Hepatocyte (in vitro differentiated cells): Measurements from ENCODE around the gene HIRA. TPM values are rescaled to one million over a fixed set of nuclear protein-coding genes. Genes with fewer than 3 reads are reported as not detected.

Experiments
- DNase-seq: peaks from one replicate; pipeline ENCODE4 v3.0.0-alpha.2; 2016; ENCODE audit warnings: low spot score
- H2AFZ ChIP-seq: fragments of 200-600 bp; sonication (generic); 2 replicates; pipeline ENCODE4 v1.6.0; 2016; ENCODE audit warnings: antibody characterized with exemption, mild to moderate bottlenecking
- H3K27ac ChIP-seq: fragments of 200-600 bp; sonication (generic); 2 replicates; pipeline ENCODE4 v1.5.1; 2016; ENCODE audit warnings: mild to moderate bottlenecking
- H3K27me3 ChIP-seq: fragments of 200-600 bp; sonication (generic); 2 replicates; pipeline ENCODE4 v1.6.1; 2016
- H3K36me3 ChIP-seq: fragments of 200-600 bp; sonication (generic); replicated peaks from 2 replicates; pipeline ENCODE4 v1.5.1; 2016; ENCODE audit warnings: low read depth; ENCODE audit not compliant: insufficient read depth
- H3K4me1 ChIP-seq: fragments of 200-600 bp; sonication (generic); 2 replicates; pipeline ENCODE4 v1.5.1; 2016; ENCODE audit warnings: mild to moderate bottlenecking, moderate library complexity; ENCODE audit not compliant: insufficient read depth
- H3K4me2 ChIP-seq: fragments of 200-600 bp; sonication (generic); 2 replicates; pipeline ENCODE4 v1.6.0; 2016
- H3K4me3 ChIP-seq: fragments of 200-600 bp; sonication (generic); 2 replicates; pipeline ENCODE4 v1.5.1; 2016; ENCODE audit warnings: mild to moderate bottlenecking
- H3K79me2 ChIP-seq: fragments of 200-600 bp; sonication (generic); 2 replicates; pipeline ENCODE4 v1.6.0; 2017; ENCODE audit warnings: mild to moderate bottlenecking
- H3K9me2 ChIP-seq: fragments of 200-600 bp; sonication (generic); replicated peaks from 2 replicates; pipeline ENCODE4 v1.6.0; 2017; ENCODE audit warnings: mild to moderate bottlenecking; ENCODE audit not compliant: insufficient read depth
- H3K9me3 ChIP-seq: fragments of 200-600 bp; sonication (generic); 2 replicates; pipeline ENCODE4 v1.5.1; 2016; ENCODE audit warnings: low read depth, mild to moderate bottlenecking
- H4K20me1 ChIP-seq: fragments of 200-600 bp; sonication (generic); 2 replicates; pipeline ENCODE4 v1.6.0; 2016; ENCODE audit warnings: mild to moderate bottlenecking; ENCODE audit not compliant: insufficient read depth, poor library complexity, severe bottlenecking
- CTCF ChIP-seq: fragments of 200-600 bp; sonication (generic); IDR thresholded peaks from 2 replicates; pipeline ENCODE4 v1.5.1; 2016; ENCODE audit warnings: antibody characterized with exemption, mild to moderate bottlenecking; ENCODE audit not compliant: poor library complexity
- EZH2 ChIP-seq: fragments of 200-600 bp; sonication (generic); IDR thresholded peaks from 2 replicates; pipeline ENCODE4 v1.6.1; 2016; ENCODE audit warnings: antibody characterized with exemption, mild to moderate bottlenecking, borderline replicate concordance
- EZH2phosphoT487 ChIP-seq: fragments of 200-600 bp; sonication (generic); IDR thresholded peaks from one replicate; pipeline ENCODE4 v1.6.1; 2018; ENCODE audit warnings: antibody characterized with exemption, mild to moderate bottlenecking, low read depth, moderate library complexity; ENCODE audit not compliant: unreplicated experiment, severe bottlenecking
- WGBS: methylation state at CpG from one replicate; pipeline ENCODE4 v1.1.6; 2016; ENCODE audit warnings: low lambda C conversion rate; ENCODE audit errors: missing lambda C conversion rate; 5-methylcytosine and 5-hydroxymethylcytosine counted together
- polyA plus RNA-seq: library from polyadenylated mRNA; unstranded; fragments of >200 nt; fragmentation: Nextera tagmentation; extraction: Ambion mirVana; gene quantifications from 2 replicates; pipeline ENCODE4 v1.2.1, GENCODE V29; 2016
- total RNA-seq: library from RNA; depleted of rRNA; stranded (reverse); fragments of >200 nt; gene quantifications from 2 replicates; pipeline ENCODE4 v1.2.3, GENCODE V29; 2014

Gene HIRA
- total and polyA plus RNA-seq, 2 experiments from 2014 or later = 23.5 to 30.6 TPM

- no peaks in the 10 kb centered on the region for H3K4me1 ChIP-seq
- DNase-seq = no peak
- no peaks in the 10 kb centered on the region for H3K9me3 ChIP-seq
- TF ChIP-seq CTCF (peak; percentile 30), EZH2 (no peak)
- no peaks in the 10 kb centered on the region for H3K9me2 ChIP-seq
- H3K36me3 ChIP-seq = no peaks in the 10 kb centered on the region
- H2AFZ ChIP-seq = no peak overlapping the region
- 63% methylated on average over 5 of the region's 5 CpGs for WGBS
- H3K4me2 ChIP-seq = peak overlapping the region; percentile 74
- peak overlapping the region; percentile 15 for H3K4me3 ChIP-seq
- no peak overlapping the region for H3K27ac ChIP-seq
- peaks cover 17% of the 10 kb centered on the region for H4K20me1 ChIP-seq
- no peaks in the 10 kb centered on the region for H3K27me3 ChIP-seq
- peaks cover 56% of the 10 kb centered on the region for H3K79me2 ChIP-seq
Measured at GRCh38 chr22:19477321-19478044, 46.0 kb upstream of the HIRA start.

GRCh38 chr22:19476023-19476422 lies 44.5 kb upstream of the HIRA start:
- Histone ChIP-seq H3K9me2 (no peaks in the 10 kb centered on the region), H4K20me1 (peaks cover 17% of the 10 kb centered on the region)
- TF ChIP-seq EZH2phosphoT487 (no peak), EZH2 (no peak), CTCF (no peak)

GRCh38 chr22:19473578-19473977 lies 42.0 kb upstream of the HIRA start:
- Histone ChIP-seq H3K27ac (no peak overlapping the region), H3K9me3 (no peaks in the 10 kb centered on the region), H3K27me3 (no peaks in the 10 kb centered on the region), H3K4me1 (no peaks in the 10 kb centered on the region), H2AFZ (no peak overlapping the region), H3K4me3 (no peak overlapping the region), H3K36me3 (no peaks in the 10 kb centered on the region), H4K20me1 (peaks cover 17% of the 10 kb centered on the region), H3K4me2 (no peak overlapping the region), H3K9me2 (no peaks in the 10 kb centered on the region), H3K79me2 (peaks cover 49% of the 10 kb centered on the region)
- peak; percentile 5 for TF ChIP-seq CTCF
- no peak for TF ChIP-seq EZH2
- DNase-seq = no peak
- 65% methylated on average over 3 of the region's 3 CpGs for WGBS

More at GRCh38 chr22:19476023-19476422, 44.5 kb upstream of the HIRA start:
- Histone ChIP-seq H3K27me3 (no peaks in the 10 kb centered on the region), H2AFZ (no peak overlapping the region), H3K4me1 (no peaks in the 10 kb centered on the region), H3K4me2 (no peak overlapping the region), H3K9me3 (no peaks in the 10 kb centered on the region), H3K36me3 (no peaks in the 10 kb centered on the region), H3K79me2 (peaks cover 55% of the 10 kb centered on the region), H3K4me3 (no peak overlapping the region), H3K27ac (no peak overlapping the region)
- 90% methylated on average over 3 of the region's 3 CpGs for WGBS
- no peak for DNase-seq
